SK-N-SH (cell line): ENCODE data around the gene RASGRF1. TPM values are rescaled to one million over a fixed set of nuclear protein-coding genes. Genes with fewer than 3 reads are reported as not detected.

Experiments
- CTCF ChIA-PET: fragments of 300-600, 350-600 bp; formaldehyde crosslinking; extraction: SDS; loops from one replicate; lab custom pipeline; 2021; lab: Yijun Ruan, JAX
- POLR2A ChIA-PET: fragments of 350-600 bp; sonication (Branson Sonifier 250); formaldehyde crosslinking; extraction: SDS; loops from one replicate; lab custom pipeline; 2020; ENCODE audit warnings: antibody characterized with exemption, inconsistent platforms; lab: Yijun Ruan, JAX
- DNase-seq: peaks from one replicate; pipeline ENCODE4 v3.0.0; 2012
- H2AFZ ChIP-seq: fragments of 200-600 bp; sonication (generic); 2 replicates; pipeline ENCODE4 v1.8.1; 2016; ENCODE audit warnings: antibody characterized with exemption, mild to moderate bottlenecking, low read depth
- H3F3A ChIP-seq: fragments of 200-600 bp; sonication (generic); replicated peaks from 2 replicates; pipeline ENCODE3; 2016; ENCODE audit warnings: antibody characterized with exemption, mild to moderate bottlenecking; ENCODE audit not compliant: insufficient read depth
- H3K27ac ChIP-seq, 2 experiments: fragments of 200-500 bp in 1 of 2; fragments of 200-600 bp in 1 of 2; sonication (Bioruptor generic) in 1 of 2; sonication (generic), shearing (Covaris generic) in 1 of 2; 2 replicates each; pipeline versions ENCODE4 v1.5.1 to v1.6.1; 2014 to 2016; ENCODE audit warnings: low read depth in 2 of 2, inconsistent platforms in 1 of 2, low read length in 1 of 2, mild to moderate bottlenecking in 1 of 2, mixed read lengths in 1 of 2
- H3K27me3 ChIP-seq: fragments of 200-600 bp; sonication (generic), shearing (Covaris generic); 2 replicates; pipeline ENCODE4 v1.6.1; 2016; ENCODE audit warnings: mixed run types; ENCODE audit not compliant: insufficient read depth
- H3K36me3 ChIP-seq, 2 experiments: fragments of 200-500 bp in 1 of 2; fragments of 200-600 bp in 1 of 2; sonication (Bioruptor generic) in 1 of 2; sonication (generic) in 1 of 2; replicated peaks in 1 of 2; 2 replicates each; pipeline versions ENCODE3 to v1.5.1; 2014 to 2016; ENCODE audit warnings: low read length in 1 of 2, mild to moderate bottlenecking in 1 of 2; ENCODE audit not compliant: insufficient read depth in 2 of 2, control insufficient read depth in 1 of 2
- H3K4me1 ChIP-seq, 2 experiments: fragments of 200-500 bp in 1 of 2; fragments of 200-600 bp in 1 of 2; sonication (Bioruptor generic) in 1 of 2; sonication (generic), shearing (Covaris generic) in 1 of 2; 2 replicates each; pipeline versions ENCODE4 v1.5.1 to v1.6.1; 2014 to 2016; ENCODE audit warnings: low read depth in 1 of 2, low read length in 1 of 2, mixed run types in 1 of 2; ENCODE audit not compliant: insufficient read depth in 2 of 2, control insufficient read depth in 1 of 2
- H3K4me2 ChIP-seq: fragments of 200-600 bp; sonication (generic), shearing (Covaris generic); 2 replicates; pipeline ENCODE4 v1.6.1; 2017; ENCODE audit warnings: mixed run types
- H3K4me3 ChIP-seq, 2 experiments: fragments of 200-500 bp in 1 of 2; fragments of 200-600 bp in 1 of 2; sonication (Bioruptor generic) in 1 of 2; sonication (generic), shearing (Covaris generic) in 1 of 2; 2 replicates each; pipeline versions ENCODE4 v1.5.1 to v1.8.1; 2014 to 2016; ENCODE audit warnings: low read depth in 2 of 2, inconsistent platforms in 1 of 2, low read length in 1 of 2, mild to moderate bottlenecking in 1 of 2, mixed read lengths in 1 of 2, moderate library complexity in 1 of 2
- H3K79me2 ChIP-seq: fragments of 200-600 bp; sonication (generic); 2 replicates; pipeline ENCODE4 v1.8.1; 2017; ENCODE audit warnings: mild to moderate bottlenecking; ENCODE audit not compliant: insufficient read depth
- H3K9ac ChIP-seq: fragments of 200-600 bp; sonication (generic); 2 replicates; pipeline ENCODE4 v1.6.1; 2017; ENCODE audit warnings: mixed run types
- H3K9me2 ChIP-seq: fragments of 200-600 bp; sonication (generic); 2 replicates; pipeline ENCODE4 v1.6.1; 2017; ENCODE audit warnings: mixed run types
- H3K9me3 ChIP-seq: fragments of 200-600 bp; sonication (generic); 2 replicates; pipeline ENCODE4 v1.6.1; 2017; ENCODE audit warnings: mixed run types, mild to moderate bottlenecking, moderate library complexity
- H4K20me1 ChIP-seq: fragments of 200-600 bp; sonication (generic); 2 replicates; pipeline ENCODE4 v1.6.1; 2017; ENCODE audit warnings: mild to moderate bottlenecking, mixed run types; ENCODE audit not compliant: insufficient read depth
- CHD2 ChIP-seq: fragments of 150-350 bp; IDR thresholded peaks from 2 replicates; pipeline ENCODE4 v1.6.1; 2018; ENCODE audit warnings: low read length; ENCODE audit not compliant: partially characterized antibody
- CTCF ChIP-seq: fragments of 200-600 bp; sonication (generic); IDR thresholded peaks from 2 replicates; pipeline ENCODE4 v1.6.1; 2017; ENCODE audit warnings: antibody characterized with exemption, mild to moderate bottlenecking, moderate library complexity
- FOSL2 ChIP-seq: IDR thresholded peaks from 2 replicates; pipeline ENCODE4 v1.4.0; 2012; ENCODE audit warnings: low read depth, mild to moderate bottlenecking, moderate library complexity, borderline replicate concordance
- FOXJ3 ChIP-seq: sonication (generic); formaldehyde crosslinking; IDR thresholded peaks from 2 replicates; pipeline ENCODE4 v1.5.1; 2020; ENCODE audit warnings: mild to moderate bottlenecking, missing genetic modification reagents
- IRF3 ChIP-seq: fragments of 150-350 bp; IDR thresholded peaks from 2 replicates; pipeline ENCODE4 v1.6.1; 2016; ENCODE audit warnings: mild to moderate bottlenecking, low read depth, low read length
- MAX ChIP-seq: IDR thresholded peaks from 2 replicates; pipeline ENCODE4 v1.4.0; 2012; ENCODE audit warnings: low read depth
- MXI1 ChIP-seq: IDR thresholded peaks from 2 replicates; pipeline ENCODE4 v1.6.1; 2012; ENCODE audit warnings: mild to moderate bottlenecking, low read depth, low read length, improper control_type of control experiment
- NRF1 ChIP-seq: IDR thresholded peaks from 2 replicates; pipeline ENCODE4 v1.6.1; 2012; ENCODE audit warnings: low read depth, mild to moderate bottlenecking, low read length
- POLR2AphosphoS5 ChIP-seq: IDR thresholded peaks from 2 replicates; pipeline ENCODE4 v1.6.1; 2012; ENCODE audit warnings: low read depth, low read length
- RCOR1 ChIP-seq: fragments of 150-350 bp; IDR thresholded peaks from 2 replicates; pipeline ENCODE4 v1.6.1; 2017; ENCODE audit warnings: antibody characterized with exemption, low read length
- SIN3A ChIP-seq: IDR thresholded peaks from 2 replicates; pipeline ENCODE4 v1.6.1; 2012; ENCODE audit warnings: low read depth, mild to moderate bottlenecking, low read length, moderate library complexity, borderline replicate concordance
- TAF1 ChIP-seq: IDR thresholded peaks from 2 replicates; pipeline ENCODE4 v1.6.1; 2012; ENCODE audit warnings: low read depth, mild to moderate bottlenecking, low read length, moderate library complexity, borderline replicate concordance
- TCF12 ChIP-seq: IDR thresholded peaks from 2 replicates; pipeline ENCODE4 v1.4.0; 2012
- TEAD4 ChIP-seq: IDR thresholded peaks from 2 replicates; pipeline ENCODE4 v1.4.0; 2012; ENCODE audit warnings: mild to moderate bottlenecking, borderline replicate concordance; ENCODE audit not compliant: insufficient read depth
- USF1 ChIP-seq: IDR thresholded peaks from 2 replicates; pipeline ENCODE4 v1.4.0; 2012; ENCODE audit warnings: low read depth, borderline replicate concordance
- USF2 ChIP-seq: fragments of 150-350 bp; IDR thresholded peaks from 2 replicates; pipeline ENCODE4 v1.6.1; 2017; ENCODE audit warnings: antibody characterized with exemption, low read length, low read depth, borderline replicate concordance
- YY1 ChIP-seq: IDR thresholded peaks from 2 replicates; pipeline ENCODE4 v1.4.0; 2012; ENCODE audit warnings: low read depth, mild to moderate bottlenecking
- WGBS: methylation state at CpG from one replicate; pipeline ENCODE4 v1.1.6; 2017; ENCODE audit warnings: low lambda C conversion rate; 5-methylcytosine and 5-hydroxymethylcytosine counted together
- polyA plus RNA-seq, 3 experiments: library from polyadenylated mRNA; depleted of rRNA; stranded (reverse); fragments of >200 nt; gene quantifications; 2 replicates each; pipeline ENCODE4 v1.2.3, GENCODE V29; 2012

Gene RASGRF1
- polyA plus RNA-seq, 1 of the 3 experiments (the other 2 are of a cell fraction): 0.10 TPM

GRCh38 chr15:78913012-78913411, 177.6 kb downstream of the RASGRF1 start:
- Histone ChIP-seq H2AFZ (no peak overlapping the region), H3K27me3 (no peaks in the 10 kb centered on the region), H3K4me1 (peaks cover 0 to 8% of the 10 kb centered on the region in 2 experiments; a peak in 1 of 4 replicates), H3K36me3 (peaks cover 48 to 50% of the 10 kb centered on the region in 2 experiments), H3K9me2 (no peaks in the 10 kb centered on the region), H3F3A (peaks cover 19% of the 10 kb centered on the region), H3K4me3 (no peak overlapping the region), H3K9me3 (no peaks in the 10 kb centered on the region), H3K79me2 (peaks cover 67% of the 10 kb centered on the region; the same call in 1 of the 2 replicates), H3K4me2 (no peak overlapping the region), H4K20me1 (peaks cover 53% of the 10 kb centered on the region), H3K9ac (no peak overlapping the region), H3K27ac (no peak overlapping the region)
- POLR2A ChIA-PET: interaction anchor here (0.6 kb wide), 1 partner anchor 10 kb away, joined by 3 read pairs; no protein-coding TSS in a partner anchor
- no peak for DNase-seq
- TF ChIP-seq POLR2AphosphoS5 (no peak), USF1 (no peak), TAF1 (no peak), NRF1 (no peak), RCOR1 (no peak)
- WGBS: 100% methylated on average over 3 of the region's 3 CpGs
- CTCF ChIA-PET: interaction anchor here (0.9 to 2.8 kb wide), 4 partner anchors 15 to 272 kb away, joined by 3 to 9 read pairs (median 6); no protein-coding TSS in a partner anchor

- Histone ChIP-seq H3K4me1 (peaks cover 0 to 4% of the 10 kb centered on the region in 2 experiments; a peak in 1 of 4 replicates), H3K9me3 (no peaks in the 10 kb centered on the region), H3K79me2 (peaks cover 64% of the 10 kb centered on the region; the same call in 1 of the 2 replicates), H2AFZ (no peak overlapping the region), H4K20me1 (peaks cover 51% of the 10 kb centered on the region), H3K9ac (no peak overlapping the region), H3F3A (peaks cover 19% of the 10 kb centered on the region)
- no peak for DNase-seq
- ChIA-PET POLR2A (no interaction called here), CTCF (interaction anchor here (0.9 to 2.8 kb wide), 4 partner anchors 16 to 116 kb away, joined by 3 to 9 read pairs (median 4); no protein-coding TSS in a partner anchor)
- no peak for TF ChIP-seq CHD2
- TF ChIP-seq USF2: no peak
- TF ChIP-seq IRF3: no peak
- TF ChIP-seq CTCF: no peak
- no peak for TF ChIP-seq MAX
- TF ChIP-seq TEAD4: no peak
- TF ChIP-seq MXI1: no peak
- no peak for TF ChIP-seq FOSL2
- TF ChIP-seq TCF12: no peak
- no peak for TF ChIP-seq YY1
- no peak for TF ChIP-seq SIN3A
- TF ChIP-seq FOXJ3 (CRISPR knock-in tag): no peak
- TF ChIP-seq, all 33 proteins: peak for 0
- Histone ChIP-seq H3K27me3 (no peaks in the 10 kb centered on the region), H3K4me3 (no peak overlapping the region), H3K36me3 (peaks cover 47 to 50% of the 10 kb centered on the region in 2 experiments), H3K27ac (no peak overlapping the region), H3K4me2 (no peak overlapping the region), H3K9me2 (no peaks in the 10 kb centered on the region)
- 90% methylated on average over 2 of the region's 2 CpGs for WGBS
Observed at GRCh38 chr15:78912316-78912715, 178.3 kb downstream of the RASGRF1 start.
